WERI-Rb-1 (cell line): ENCODE data around the gene HID1.
"Not testable (repeated sequence)": the region's sequence is repeated elsewhere in the genome, so short reads cannot be mapped to it uniquely, and the experiment has no call there.

Experiments
- DNase-seq: peaks from one replicate; pipeline ENCODE4 v3.0.0-alpha.2; 2020
- H3K27ac ChIP-seq: fragments of 250-450 bp; sonication (Bioruptor Pico); 2 replicates; pipeline ENCODE4 v1.5.1; 2020; ENCODE audit warnings: mild to moderate bottlenecking, moderate library complexity
- H3K27me3 ChIP-seq: fragments of 250-450 bp; sonication (Bioruptor Pico); 2 replicates; pipeline ENCODE4 v1.5.1; 2021; ENCODE audit warnings: mild to moderate bottlenecking, low read depth, moderate library complexity; ENCODE audit not compliant: insufficient read depth, severe bottlenecking
- H3K36me3 ChIP-seq: fragments of 250-450 bp; sonication (Bioruptor Pico); 2 replicates; pipeline ENCODE4 v1.5.1; 2020; ENCODE audit warnings: mild to moderate bottlenecking, moderate library complexity
- H3K4me3 ChIP-seq: 2 replicates; pipeline ENCODE4 v1.5.1; 2011; ENCODE audit warnings: low read depth, mild to moderate bottlenecking, control low read depth, low read length
- H3K9me3 ChIP-seq: fragments of 250-450 bp; sonication (Bioruptor Pico); 2 replicates; pipeline ENCODE4 v1.5.1; 2021; ENCODE audit warnings: mild to moderate bottlenecking, moderate library complexity; ENCODE audit not compliant: severe bottlenecking
- CTCF ChIP-seq: IDR thresholded peaks from 2 replicates; pipeline ENCODE4 v1.5.1; 2011; ENCODE audit warnings: low read depth, mild to moderate bottlenecking, control low read depth, inconsistent platforms, low read length

HID1 gene

GRCh38 chr17:74986206-74986576 is 13.6 kb upstream of the HID1 start:
- H3K4me3 ChIP-seq = no peak overlapping the region
- H3K9me3 ChIP-seq = no peaks in the 10 kb centered on the region
- TF ChIP-seq CTCF = no peak
- peaks cover 3% of the 10 kb centered on the region for H3K36me3 ChIP-seq
- no peaks in the 10 kb centered on the region for H3K27me3 ChIP-seq
- DNase-seq = no peak
- H3K27ac ChIP-seq = no peak overlapping the region

- H3K27me3 ChIP-seq, H3K36me3 ChIP-seq, H3K9me3 ChIP-seq: not testable (repeated sequence)
- Histone ChIP-seq H3K4me3 (peak overlapping the region; percentile 91), H3K27ac (peak overlapping the region; percentile 95)
- peak; percentile 46 for DNase-seq
These were observed 10.2 kb upstream of the HID1 start for GRCh38 chr17:74982663-74983313.

- TF ChIP-seq CTCF = peak; percentile 16; the same call in 1 of the 2 replicates
- Histone ChIP-seq H3K4me3 (peak overlapping the region; percentile 91), H3K9me3 (no peaks in the 10 kb centered on the region), H3K36me3 (no peaks in the 10 kb centered on the region), H3K27me3 (no peaks in the 10 kb centered on the region), H3K27ac (peak overlapping the region; percentile 95)
- peak; percentile 97 for DNase-seq
These were observed 9.6 kb upstream of the HID1 start for GRCh38 chr17:74981979-74982662.

- peak; percentile 46 for DNase-seq
- no peaks in the 10 kb centered on the region for H3K9me3 ChIP-seq
- peak overlapping the region; percentile 91 for H3K4me3 ChIP-seq
- no peak for TF ChIP-seq CTCF
- peak overlapping the region; percentile 95 for H3K27ac ChIP-seq
- no peaks in the 10 kb centered on the region for H3K27me3 ChIP-seq
- no peaks in the 10 kb centered on the region for H3K36me3 ChIP-seq
These were observed 8.9 kb upstream of the HID1 start for GRCh38 chr17:74981318-74981978.

- H3K36me3 ChIP-seq = no peaks in the 10 kb centered on the region
- no peak for TF ChIP-seq CTCF
- H3K27me3 ChIP-seq = peaks cover under 1% of the 10 kb centered on the region
- H3K27ac ChIP-seq = no peak overlapping the region
- no peak overlapping the region for H3K4me3 ChIP-seq
- H3K9me3 ChIP-seq = no peaks in the 10 kb centered on the region
- no peak for DNase-seq
These were observed 7.0 kb upstream of the HID1 start for GRCh38 chr17:74979408-74980146.

GRCh38 chr17:74978240-74978639 is 5.7 kb upstream of the HID1 start:
- no peak overlapping the region for H3K27ac ChIP-seq
- DNase-seq = no peak
- H3K27me3 ChIP-seq = peaks cover 14% of the 10 kb centered on the region
- no peak overlapping the region for H3K4me3 ChIP-seq
- no peak for TF ChIP-seq CTCF
- no peaks in the 10 kb centered on the region for H3K9me3 ChIP-seq
- H3K36me3 ChIP-seq = no peaks in the 10 kb centered on the region
